ENCODE measurements around the gene PRMT6.

The PRMT6 gene

GRCh38 chr1:107095647-107096046, 39.2 kb downstream of the PRMT6 start:
- peak; percentile 38 for DNase-seq

GRCh38 chr1:107096690-107097089, 40.2 kb downstream of the PRMT6 start:
- no peak for DNase-seq

DNA sequence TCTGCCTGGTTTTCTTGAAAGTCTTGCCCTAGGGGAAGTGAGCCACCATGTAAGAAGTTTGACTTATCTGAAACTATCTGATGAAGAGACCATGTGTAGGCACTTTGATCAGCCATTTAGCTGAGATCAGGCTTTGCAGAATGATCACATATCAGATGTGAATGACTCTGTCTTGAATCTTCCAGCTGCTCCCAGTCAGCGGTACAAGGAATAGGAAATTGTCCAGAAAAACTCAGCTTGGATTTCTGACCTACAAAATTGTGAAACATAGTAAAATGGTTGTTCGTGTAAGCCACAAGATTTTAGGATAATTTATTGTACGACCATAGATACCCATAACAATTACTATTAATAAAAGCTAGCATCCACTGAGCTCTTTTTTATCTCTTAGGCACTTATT, 42.5 kb downstream of the PRMT6 start:
- DNase-seq, result no peak

DNA sequence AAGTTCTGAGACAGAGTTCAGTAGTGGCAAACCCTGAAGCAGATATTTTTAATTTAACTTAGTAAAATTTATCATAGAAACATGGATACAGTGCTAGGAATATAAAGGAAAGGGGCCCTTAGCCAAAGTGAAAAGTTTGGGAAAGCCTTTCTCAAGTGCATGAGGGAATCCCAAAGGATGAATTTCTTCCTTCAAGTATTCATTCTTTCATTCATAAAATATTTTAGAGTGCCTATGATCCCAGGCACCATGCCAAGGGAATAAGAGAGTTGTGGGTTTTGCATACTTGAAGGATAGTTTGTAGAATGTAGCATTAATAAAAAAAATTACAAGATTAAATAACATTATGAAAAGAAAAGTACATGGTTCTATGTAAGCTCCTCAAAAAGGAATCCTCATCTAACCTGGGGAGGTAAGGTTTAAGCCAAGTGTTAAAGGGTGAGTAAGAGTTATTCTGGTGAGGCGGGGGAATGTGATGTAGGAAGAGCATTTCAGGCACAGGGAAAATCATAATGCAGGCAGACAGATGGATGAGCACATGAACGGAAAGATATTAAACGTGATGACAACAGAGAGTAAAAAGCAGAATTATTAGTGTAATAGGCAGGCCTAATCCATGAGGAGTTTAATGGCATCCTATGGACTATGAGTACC, 44.0 kb downstream of the PRMT6 start:
- DNase-seq, result no peak

DNA sequence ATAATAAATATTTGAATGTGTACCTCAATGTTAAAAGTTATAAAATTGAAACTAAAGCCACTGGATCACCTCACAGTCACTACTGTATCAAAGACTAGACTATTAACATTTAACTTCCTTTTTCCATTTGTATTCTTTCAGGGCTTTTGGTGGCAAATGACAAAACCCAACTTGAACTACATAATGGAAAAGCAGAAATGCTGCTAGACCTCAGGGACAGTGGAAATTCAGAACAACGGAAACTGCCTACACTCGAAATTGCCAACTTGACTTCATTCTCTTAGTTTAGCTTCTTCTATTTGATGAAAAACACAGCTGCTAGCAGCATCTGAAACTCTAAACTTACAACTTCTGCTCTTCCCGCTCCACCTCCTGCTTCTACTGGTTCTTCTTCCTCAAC, 49.4 kb downstream of the PRMT6 start:
- no peak for DNase-seq

All from femur (tissue), 1 donor.